Activated T-helper 2 cell treated with anti-CD3 and anti-CD28 coated beads, Interferon-gamma antibody, Interleukin-2, Interleukin-4, amounts not matched to agents 10 μg/mL and 5 μg/mL and 100 μg/mL, durations not matched to agents 14 hours and 24 hours and 36 hours (primary cell): Measurements from ENCODE around the gene RTF1. TPM values are rescaled to one million over a fixed set of nuclear protein-coding genes. Genes with fewer than 3 reads are reported as not detected.
"Not testable (repeated sequence)": the region's sequence is repeated elsewhere in the genome, so short reads cannot be mapped to it uniquely, and the experiment has no call there.

ENCODE experiments used
- DNase-seq: peaks from one replicate; pipeline ENCODE4 v3.0.0; 2021; ENCODE audit warnings: low spot score
- H3K27ac Mint-ChIP-seq: one replicate; pipeline ENCODE4 v1.8.0; 2021; ENCODE audit warnings: mixed read lengths
- H3K27me3 Mint-ChIP-seq: one replicate; pipeline ENCODE4 v1.8.0; 2021; ENCODE audit warnings: low read depth, mixed read lengths
- H3K36me3 Mint-ChIP-seq: one replicate; pipeline ENCODE4 v1.8.0; 2021; ENCODE audit warnings: low read depth, mixed read lengths
- H3K4me1 Mint-ChIP-seq: one replicate; pipeline ENCODE4 v1.8.0; 2021; ENCODE audit warnings: low read depth, mixed read lengths
- H3K4me3 Mint-ChIP-seq: one replicate; pipeline ENCODE4 v1.8.0; 2021; ENCODE audit warnings: low read depth, mild to moderate bottlenecking, moderate library complexity, mixed read lengths
- H3K9me3 Mint-ChIP-seq: one replicate; pipeline ENCODE4 v1.8.0; 2021; ENCODE audit warnings: mixed read lengths
- intact Hi-C: fragments of 100-400 bp; cut with micrococcal nuclease; formaldehyde crosslinking; loops from one replicate; pipeline ENCODE4 v1.15.1; 2023
- total RNA-seq: library from RNA; stranded (reverse); gene quantifications from 2 replicates; pipeline ENCODE4 v1.2.3, GENCODE V29; 2022

Gene RTF1
- 40.1 and 40.7 TPM in 2 replicates for total RNA-seq

- H3K36me3 Mint-ChIP-seq, result peaks cover 13% of the 10 kb centered on the region
Observed at GRCh38 chr15:41416742-41417417, at the start of gene RTF1. Gene RTF1, plus strand, starts transcription at chr15:41417095. Its CDS starts 21 bp downstream, at chr15:41417116.

DNA sequence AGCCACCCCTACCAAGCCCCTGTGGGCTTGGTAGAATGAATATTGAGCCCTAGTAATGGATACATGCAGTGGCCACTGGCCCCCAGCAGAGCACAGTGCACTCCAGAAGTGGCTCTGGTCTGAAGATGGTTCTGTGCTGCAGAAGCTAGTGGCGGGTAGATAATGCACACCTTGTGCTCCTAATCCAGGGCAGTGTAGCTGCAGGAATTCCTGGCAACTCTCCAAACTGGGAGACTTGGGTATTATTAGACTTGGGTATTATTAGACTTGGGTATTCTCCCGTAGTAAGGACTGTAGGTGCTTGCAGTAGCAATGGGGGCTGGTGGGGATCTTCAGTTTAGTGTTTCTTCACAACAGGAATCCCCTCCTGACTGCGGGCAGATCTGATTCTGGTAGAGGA, 49.5 kb upstream of the RTF1 start:
- no peak for DNase-seq
- Mint-ChIP-seq H3K9me3 (no peaks in the 10 kb centered on the region), H3K27me3 (no peaks in the 10 kb centered on the region), H3K36me3 (peaks cover 72% of the 10 kb centered on the region), H3K4me3 (no peak overlapping the region), H3K4me1 (no peaks in the 10 kb centered on the region), H3K27ac (no peak overlapping the region)
- intact Hi-C loops, result no loop called here

More at GRCh38 chr15:41416742-41417417, at the start of gene RTF1:
- peak; percentile 96 for DNase-seq
- Mint-ChIP-seq H3K27ac (peak within 1 kb of the TSS; percentile 88), H3K27me3 (no peaks in the 10 kb centered on the region), H3K4me1 (peaks cover 38% of the 10 kb centered on the region), H3K4me3 (peak within 1 kb of the TSS; percentile 94), H3K9me3 (no peaks in the 10 kb centered on the region)
- intact Hi-C loops, result loop anchor here (1.0 kb wide), 1 partner anchor 15 kb away; the partner anchor contains the start of gene NDUFAF1

DNA sequence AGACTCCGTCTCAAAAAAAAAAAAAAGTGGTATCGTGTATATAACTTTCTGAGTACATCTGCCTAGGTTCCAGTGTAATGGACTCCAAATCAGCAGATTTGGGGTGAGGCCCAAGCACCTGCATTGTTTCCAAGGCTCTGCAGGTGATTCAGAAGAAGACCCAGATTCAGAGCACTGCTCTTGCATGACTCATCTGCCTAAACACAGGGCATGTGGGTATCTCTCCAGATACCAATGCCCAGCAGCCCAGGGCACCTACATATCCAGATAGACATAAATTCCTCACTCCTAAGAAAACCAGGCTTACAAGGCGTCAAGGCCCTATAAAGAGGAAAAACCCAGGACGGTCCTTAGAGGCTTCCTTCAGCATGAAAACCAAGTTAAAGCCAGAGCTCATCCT, 38.9 kb upstream of the RTF1 start:
- Mint-ChIP-seq H3K9me3 (no peaks in the 10 kb centered on the region), H3K36me3 (peaks cover 68% of the 10 kb centered on the region), H3K27ac (no peak overlapping the region), H3K4me3 (no peak overlapping the region), H3K4me1 (no peaks in the 10 kb centered on the region), H3K27me3 (no peaks in the 10 kb centered on the region)
- intact Hi-C loops, result no loop called here
- no peak for DNase-seq

- H3K4me1 Mint-ChIP-seq, intact Hi-C loops, H3K9me3 Mint-ChIP-seq, H3K27ac Mint-ChIP-seq, DNase-seq, H3K27me3 Mint-ChIP-seq, H3K4me3 Mint-ChIP-seq: not testable (repeated sequence)
- peaks cover 34% of the 10 kb centered on the region for H3K36me3 Mint-ChIP-seq
Observed at GRCh38 chr15:41383974-41384749, 32.7 kb upstream of the RTF1 start.

DNA sequence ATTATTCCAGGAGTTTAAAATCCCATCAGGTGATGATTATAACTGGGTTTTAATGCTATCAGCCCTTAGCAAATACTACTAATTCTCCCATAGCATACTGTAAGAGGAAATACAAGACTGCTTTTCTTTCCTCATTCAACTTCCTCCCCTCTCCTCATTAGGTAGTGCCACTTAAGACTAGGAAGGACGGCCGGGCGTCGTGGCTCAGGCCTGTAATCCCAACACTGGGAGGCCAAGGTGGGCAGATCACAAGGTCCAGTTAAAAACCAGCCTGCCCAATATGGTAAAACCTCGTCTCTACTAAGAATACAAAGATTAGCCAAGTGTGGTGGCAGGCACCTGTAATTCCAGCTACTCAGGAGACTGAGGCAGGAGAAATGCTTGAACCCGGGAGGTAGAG, 29.2 kb upstream of the RTF1 start:
- Mint-ChIP-seq H3K27ac (no peak overlapping the region), H3K9me3 (no peaks in the 10 kb centered on the region), H3K4me1 (no peaks in the 10 kb centered on the region), H3K4me3 (no peak overlapping the region), H3K27me3 (no peaks in the 10 kb centered on the region), H3K36me3 (peaks cover 16% of the 10 kb centered on the region)
- no peak for DNase-seq
- intact Hi-C loops, result no loop called here

DNA sequence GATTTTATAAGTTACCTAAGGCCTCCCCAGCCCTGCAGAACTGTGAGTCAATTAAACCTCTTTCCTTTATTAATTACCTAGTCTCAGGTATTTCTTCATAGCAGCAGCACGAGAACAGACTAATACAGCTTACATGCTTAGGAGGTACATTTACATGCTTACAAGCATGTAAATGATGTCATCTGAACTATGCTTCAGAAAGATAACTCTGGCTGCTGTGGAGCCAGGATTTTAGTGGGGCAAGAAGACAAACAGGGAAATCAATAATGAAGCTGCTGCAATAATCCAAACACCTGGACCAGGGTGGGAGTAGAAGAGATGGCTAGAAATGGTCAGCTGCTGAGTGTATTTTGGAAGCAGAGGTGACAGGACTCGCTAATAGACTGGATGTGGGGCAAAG, 24.2 kb upstream of the RTF1 start:
- H3K27me3 Mint-ChIP-seq, result no peaks in the 10 kb centered on the region
- peaks cover 11% of the 10 kb centered on the region for H3K4me1 Mint-ChIP-seq
- DNase-seq, result no peak
- intact Hi-C loops, result no loop called here
- H3K27ac Mint-ChIP-seq, result no peak overlapping the region
- no peaks in the 10 kb centered on the region for H3K9me3 Mint-ChIP-seq
- H3K4me3 Mint-ChIP-seq, result no peak overlapping the region
- peaks cover 33% of the 10 kb centered on the region for H3K36me3 Mint-ChIP-seq

- Mint-ChIP-seq H3K27ac (peak overlapping the region; percentile 54), H3K27me3 (no peaks in the 10 kb centered on the region), H3K36me3 (peaks cover 27% of the 10 kb centered on the region), H3K9me3 (no peaks in the 10 kb centered on the region), H3K4me3 (no peak overlapping the region), H3K4me1 (peaks cover 11% of the 10 kb centered on the region)
- intact Hi-C loops, result no loop called here
- no peak for DNase-seq
Observed at GRCh38 chr15:41394924-41395323, 22.0 kb upstream of the RTF1 start.

DNA sequence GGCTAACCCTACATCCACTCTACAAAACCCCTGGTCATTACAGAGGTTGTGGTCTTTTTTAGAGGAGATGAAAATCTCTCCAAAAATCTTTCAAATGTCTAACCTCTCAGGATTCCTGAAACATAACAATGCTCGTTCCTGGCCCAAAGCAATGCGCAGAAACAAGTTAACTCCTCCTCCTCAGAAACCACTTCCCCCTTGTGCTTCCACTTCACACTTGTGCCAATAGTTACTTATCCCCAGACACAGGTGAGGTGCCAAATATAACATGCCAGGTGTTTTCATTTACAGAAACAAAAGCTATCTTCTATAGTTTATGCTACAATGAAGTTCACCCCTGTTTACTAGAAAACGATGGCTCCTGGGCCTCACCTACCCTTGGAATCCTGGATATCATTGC, 20.8 kb upstream of the RTF1 start:
- peaks cover 14% of the 10 kb centered on the region for H3K4me1 Mint-ChIP-seq
- DNase-seq, result no peak
- no peaks in the 10 kb centered on the region for H3K27me3 Mint-ChIP-seq
- no peak overlapping the region for H3K27ac Mint-ChIP-seq
- no peak overlapping the region for H3K4me3 Mint-ChIP-seq
- no peaks in the 10 kb centered on the region for H3K9me3 Mint-ChIP-seq
- intact Hi-C loops, result no loop called here
- H3K36me3 Mint-ChIP-seq, result peaks cover 27% of the 10 kb centered on the region

DNA sequence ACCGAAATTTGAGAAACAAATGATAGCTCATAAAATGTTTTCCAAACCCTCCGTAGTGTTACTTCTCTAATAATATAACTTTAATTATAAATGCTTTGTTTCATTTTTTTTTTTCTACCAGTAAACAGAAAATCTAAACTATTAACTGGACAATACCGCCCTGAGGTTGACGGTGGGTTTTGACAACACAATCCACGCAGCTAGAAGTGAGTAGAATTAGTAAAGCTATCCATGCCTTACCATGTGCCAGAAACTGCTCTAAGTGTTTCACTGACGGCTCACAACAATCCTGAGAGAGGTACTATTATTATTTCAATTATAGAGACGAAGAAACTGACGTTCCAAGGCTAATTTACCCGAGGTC, 15.0 kb upstream of the RTF1 start:
- H3K4me3 Mint-ChIP-seq, result peak overlapping the region; percentile 94
- intact Hi-C loops, result loop anchor here (1.0 kb wide), 1 partner anchor 14 kb away; no protein-coding TSS in a partner anchor
- peak overlapping the region; percentile 94 for H3K27ac Mint-ChIP-seq
- no peak for DNase-seq
- no peaks in the 10 kb centered on the region for H3K9me3 Mint-ChIP-seq
- H3K4me1 Mint-ChIP-seq, result peaks cover 17% of the 10 kb centered on the region
- H3K27me3 Mint-ChIP-seq, result no peaks in the 10 kb centered on the region
- H3K36me3 Mint-ChIP-seq, result no peaks in the 10 kb centered on the region

DNA sequence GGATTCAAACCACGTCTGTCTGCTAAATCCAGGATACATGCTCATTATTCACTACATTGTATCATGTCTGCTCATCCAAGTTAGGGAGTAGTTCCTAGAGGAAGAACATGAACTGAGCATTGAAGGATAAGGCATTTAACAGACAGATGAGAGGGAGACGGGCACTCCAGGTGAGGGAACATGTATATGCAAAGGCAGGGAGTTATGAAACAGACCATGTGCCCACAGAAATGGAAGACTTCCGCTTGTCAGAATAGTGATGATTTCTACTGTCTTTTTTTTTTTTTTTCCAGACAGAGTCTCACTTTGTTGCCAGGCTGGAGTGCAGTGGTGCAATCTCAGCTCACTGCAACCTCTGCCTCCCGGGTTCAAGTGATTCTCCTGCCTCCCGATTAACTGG, 9.6 kb upstream of the RTF1 start:
- intact Hi-C loops, result no loop called here
- H3K27me3 Mint-ChIP-seq, result no peaks in the 10 kb centered on the region
- no peak for DNase-seq
- no peaks in the 10 kb centered on the region for H3K9me3 Mint-ChIP-seq
- no peak overlapping the region for H3K4me3 Mint-ChIP-seq
- no peaks in the 10 kb centered on the region for H3K36me3 Mint-ChIP-seq
- H3K27ac Mint-ChIP-seq, result no peak overlapping the region
- H3K4me1 Mint-ChIP-seq, result peaks cover 13% of the 10 kb centered on the region

- peaks cover 9% of the 10 kb centered on the region for H3K4me1 Mint-ChIP-seq
- no peaks in the 10 kb centered on the region for H3K27me3 Mint-ChIP-seq
- no peaks in the 10 kb centered on the region for H3K36me3 Mint-ChIP-seq
- H3K4me3 Mint-ChIP-seq, result no peak overlapping the region
- intact Hi-C loops, result no loop called here
- no peak overlapping the region for H3K27ac Mint-ChIP-seq
- no peaks in the 10 kb centered on the region for H3K9me3 Mint-ChIP-seq
- no peak for DNase-seq
Observed at GRCh38 chr15:41408234-41408641, 8.7 kb upstream of the RTF1 start.

GRCh38 chr15:41411031-41411430, 5.9 kb upstream of the RTF1 start:
- no peak overlapping the region for H3K27ac Mint-ChIP-seq
- no peak for DNase-seq
- H3K36me3 Mint-ChIP-seq, result no peaks in the 10 kb centered on the region
- H3K27me3 Mint-ChIP-seq, result no peaks in the 10 kb centered on the region
- no peaks in the 10 kb centered on the region for H3K9me3 Mint-ChIP-seq
- no peak overlapping the region for H3K4me3 Mint-ChIP-seq
- H3K4me1 Mint-ChIP-seq, result peaks cover 10% of the 10 kb centered on the region
- intact Hi-C loops, result no loop called here

- H3K9me3 Mint-ChIP-seq, result no peaks in the 10 kb centered on the region
- no peaks in the 10 kb centered on the region for H3K27me3 Mint-ChIP-seq
- H3K36me3 Mint-ChIP-seq, result peaks cover 2% of the 10 kb centered on the region
- no peak overlapping the region for H3K27ac Mint-ChIP-seq
- H3K4me3 Mint-ChIP-seq, result no peak overlapping the region
- no peak for DNase-seq
- peaks cover 14% of the 10 kb centered on the region for H3K4me1 Mint-ChIP-seq
- intact Hi-C loops, result no loop called here
Observed at GRCh38 chr15:41411441-41411840, 5.5 kb upstream of the RTF1 start.
